GM12878 (cell line): ENCODE measurements around the gene ADAP1. TPM values are rescaled to one million over a fixed set of nuclear protein-coding genes. Genes with fewer than 3 reads are reported as not detected.

Experiments used
- ATAC-seq: fragments of 200-7000 bp; cut with Tn5 transposase; 3 replicates; pipeline ENCODE4 v1.9.1; 2020; ENCODE audit warnings: mild to moderate bottlenecking, moderate library complexity
- BruUV-seq: library from RNA; stranded (reverse); fragments of 400-500 nt; replicated peaks from 2 replicates; lab custom pipeline; 2021; lab: Mats Ljungman, UMichigan
- CTCF ChIA-PET: fragments of 300-600 bp; sonication (Branson Sonifier 250); formaldehyde crosslinking; extraction: SDS; loops from one replicate; lab custom pipeline; 2021; ENCODE audit warnings: inconsistent platforms; lab: Yijun Ruan, JAX
- POLR2A ChIA-PET: fragments of 350-600 bp; formaldehyde crosslinking; extraction: SDS; loops from one replicate; lab custom pipeline; 2021; ENCODE audit warnings: inconsistent platforms; lab: Charles Lee
- RAD21 ChIA-PET: fragments of 300-600 bp; sonication (Branson Sonifier 250); formaldehyde crosslinking; loops from one replicate; lab custom pipeline; 2023; ENCODE audit warnings: antibody characterized with exemption; ENCODE audit not compliant: unreplicated experiment; lab: Charles Lee
- SMC1A ChIA-PET: fragments of 300-600 bp; sonication (Branson Sonifier 250); formaldehyde crosslinking; loops from one replicate; lab custom pipeline; 2023; ENCODE audit not compliant: unreplicated experiment, uncharacterized antibody; lab: Charles Lee
- DNase-seq: peaks from one replicate; pipeline ENCODE4 v3.0.0-alpha.2; 2011; ENCODE audit warnings: low read depth, low spot score
- FAIRE-seq: peaks from 3 replicates; lab custom pipeline; 2011; peaks lifted over from hg19 to GRCh38; lab: Jason Lieb, UNC
- H2AFZ ChIP-seq: 2 replicates; pipeline ENCODE4 v1.6.0; 2011; ENCODE audit warnings: low read depth, low read length, control low read depth; ENCODE audit not compliant: control insufficient read depth
- H3K27ac ChIP-seq: 2 replicates; pipeline ENCODE4 v1.5.1; 2011; ENCODE audit warnings: control low read depth; ENCODE audit not compliant: control insufficient read depth, insufficient read depth
- H3K27me3 ChIP-seq, 2 experiments: replicated peaks in 1 of 2; 2 replicates each; pipeline versions ENCODE4 v1.6.0 to v1.6.1; 2011; ENCODE audit warnings: low read length in 1 of 2; ENCODE audit not compliant: control insufficient read depth in 2 of 2, insufficient read depth in 2 of 2
- H3K36me3 ChIP-seq, 2 experiments: 2 replicates each; pipeline ENCODE4 v1.5.1; 2011; ENCODE audit warnings: low read length in 1 of 2; ENCODE audit not compliant: control insufficient read depth in 2 of 2, insufficient read depth in 2 of 2
- H3K4me1 ChIP-seq: 2 replicates; pipeline ENCODE4 v1.6.1; 2011; ENCODE audit warnings: mild to moderate bottlenecking, low read length, moderate library complexity, mixed read lengths; ENCODE audit not compliant: control insufficient read depth, insufficient read depth
- H3K4me2 ChIP-seq: 2 replicates; pipeline ENCODE4 v1.6.0; 2011; ENCODE audit warnings: control low read depth; ENCODE audit not compliant: control insufficient read depth, insufficient read depth
- H3K4me3 ChIP-seq: fragments of 200-600 bp; sonication (generic); 2 replicates; pipeline ENCODE4 v1.5.1; 2016
- H3K79me2 ChIP-seq: 2 replicates; pipeline ENCODE4 v1.6.0; 2011; ENCODE audit warnings: low read length; ENCODE audit not compliant: control insufficient read depth, insufficient read depth
- H3K9ac ChIP-seq: 2 replicates; pipeline ENCODE4 v1.8.0; 2011; ENCODE audit warnings: low read length, control low read depth, mixed read lengths; ENCODE audit not compliant: control insufficient read depth, insufficient read depth
- H3K9me3 ChIP-seq: replicated peaks from 3 replicates; pipeline ENCODE4 v1.5.1; 2011; ENCODE audit warnings: mild to moderate bottlenecking, low read length; ENCODE audit not compliant: control insufficient read depth, insufficient read depth
- H4K20me1 ChIP-seq: 2 replicates; pipeline ENCODE4 v1.6.0; 2011; ENCODE audit not compliant: control insufficient read depth, insufficient read depth
- BCL3 ChIP-seq: IDR thresholded peaks from 2 replicates; pipeline ENCODE4 v1.6.1; 2011; ENCODE audit warnings: borderline replicate concordance, low read depth, mild to moderate bottlenecking, moderate library complexity, low read length; ENCODE audit not compliant: insufficient read depth, poor library complexity, severe bottlenecking
- BHLHE40 ChIP-seq, 2 experiments: fragments of 450-650 bp in 1 of 2; IDR thresholded peaks; 2 replicates each; pipeline ENCODE4 v1.6.1; 2011 to 2017; ENCODE audit warnings: low read depth in 2 of 2, borderline replicate concordance in 1 of 2, improper control_type of control experiment in 1 of 2, low read length in 1 of 2, mild to moderate bottlenecking in 1 of 2
- CHD2 ChIP-seq: IDR thresholded peaks from 2 replicates; pipeline ENCODE4 v1.6.1; 2011; ENCODE audit warnings: low read depth, low read length, improper control_type of control experiment, borderline replicate concordance
- CREB1 ChIP-seq: IDR thresholded peaks from 2 replicates; pipeline ENCODE4 v1.6.1; 2012; ENCODE audit warnings: low read depth, mild to moderate bottlenecking, inconsistent platforms
- FOXK2 ChIP-seq: fragments of 450-650 bp; IDR thresholded peaks from 2 replicates; pipeline ENCODE4 v1.6.1; 2017; ENCODE audit warnings: mild to moderate bottlenecking, moderate library complexity
- HDAC2 ChIP-seq: fragments of 200-600 bp; sonication (generic); IDR thresholded peaks from 2 replicates; pipeline ENCODE4 v1.6.1; 2017
- IRF3 ChIP-seq: fragments of 450-650 bp; IDR thresholded peaks from 2 replicates; pipeline ENCODE4 v1.6.1; 2014; ENCODE audit warnings: mild to moderate bottlenecking
- IRF4 ChIP-seq: IDR thresholded peaks from 2 replicates; pipeline ENCODE4 v1.6.1; 2011; ENCODE audit warnings: low read depth, low read length
- MXI1 ChIP-seq: fragments of 150-350 bp; IDR thresholded peaks from 2 replicates; pipeline ENCODE4 v1.6.1; 2011; ENCODE audit warnings: low read depth, mild to moderate bottlenecking, inconsistent platforms, low read length, improper control_type of control experiment
- NFXL1 ChIP-seq: fragments of 450-650 bp; IDR thresholded peaks from 2 replicates; pipeline ENCODE4 v1.6.1; 2017; ENCODE audit warnings: antibody characterized with exemption, mild to moderate bottlenecking, borderline replicate concordance
- PAX5 ChIP-seq: IDR thresholded peaks from 2 replicates; pipeline ENCODE4 v1.6.1; 2011; ENCODE audit warnings: low read depth, low read length, borderline replicate concordance
- POLR2AphosphoS5 ChIP-seq: IDR thresholded peaks from 2 replicates; pipeline ENCODE4 v1.6.1; 2011; ENCODE audit warnings: mild to moderate bottlenecking, low read length, inconsistent platforms
- RCOR1 ChIP-seq: conservative IDR thresholded peaks from 2 replicates; pipeline ENCODE4 v1.6.1; 2012; ENCODE audit warnings: low read depth, low read length, improper control_type of control experiment
- RFX5 ChIP-seq: IDR thresholded peaks from 2 replicates; pipeline ENCODE4 v1.6.1; 2011; ENCODE audit warnings: low read depth, low read length, improper control_type of control experiment
- SIX5 ChIP-seq: IDR thresholded peaks from 2 replicates; pipeline ENCODE4 v1.6.1; 2011; ENCODE audit warnings: mild to moderate bottlenecking, low read depth, low read length, moderate library complexity; ENCODE audit not compliant: severe bottlenecking
- SRF ChIP-seq, 2 experiments: IDR thresholded peaks; 2 replicates each; pipeline ENCODE4 v1.6.1; 2011; ENCODE audit warnings: low read depth in 2 of 2, low read length in 2 of 2, mild to moderate bottlenecking in 1 of 2, moderate library complexity in 1 of 2
- STAT1 ChIP-seq: fragments of 450-650 bp; conservative IDR thresholded peaks from 2 replicates; pipeline ENCODE4 v1.6.1; 2014; ENCODE audit warnings: antibody characterized with exemption, mild to moderate bottlenecking
- TARDBP ChIP-seq: IDR thresholded peaks from 2 replicates; pipeline ENCODE4 v1.6.1; 2016; ENCODE audit warnings: borderline replicate concordance
- WGBS: methylation state at CpG from one replicate; pipeline ENCODE4 v1.1.6; 2016; ENCODE audit warnings: low lambda C conversion rate; ENCODE audit not compliant: insufficient replicate concordance, insufficient coverage; ENCODE audit errors: missing lambda C conversion rate; 5-methylcytosine and 5-hydroxymethylcytosine counted together
- in situ Hi-C: fragments of 300-500 bp; cut with MboI; formaldehyde crosslinking; loops from 9 replicates; pipeline ENCODE4 v1.14.3; 2018; ENCODE audit warnings: mixed read lengths
- intact Hi-C: fragments of 100-400 bp; cut with micrococcal nuclease; formaldehyde crosslinking; loops from one replicate; pipeline ENCODE4 v1.14.2; 2022; ENCODE audit not compliant: unreplicated experiment
- polyA plus RNA-seq, 11 experiments: library from polyadenylated mRNA; depleted of rRNA in 4 of 11; unstranded in 6 of 11; stranded (reverse) in 5 of 11; fragments of >200 nt; fragmentation: Nextera tagmentation in 4 of 11; fragmentation: Illumina TruSeq in 1 of 11; extraction: Ambion mirVana in 4 of 11; extraction: Trizol in 1 of 11; gene quantifications; 1 replicate in 1 of 11; 2 replicates in 10 of 11; pipeline versions ENCODE4 v1.2.1 to v1.2.3, GENCODE V29; 2011 to 2016; ENCODE audit warnings: inconsistent platforms in 2 of 11, missing spikeins in 2 of 11, low read depth in 1 of 11
- total RNA-seq, 4 experiments: library from RNA; depleted of rRNA in 3 of 4; stranded (reverse); fragments of >200 nt in 3 of 4; fragmentation: Illumina TruSeq in 1 of 4; extraction: Trizol in 1 of 4; gene quantifications; 2 replicates each; pipeline versions ENCODE4 v1.2.1 to v1.2.3, GENCODE V29; 2013 to 2021

Gene ADAP1
- total and polyA plus RNA-seq, 10 of the 15 experiments (the other 5 are each of a cell fraction or from before 2014, with no cell fraction given): 0.22 to 44.2 (median 22.0) TPM; not detected in 1

- no peak overlapping the region for H2AFZ ChIP-seq
- WGBS: 100% methylated on average over 6 of the region's 6 CpGs
- POLR2A ChIA-PET: no interaction called here
- SMC1A ChIA-PET: no interaction called here
- no peak overlapping the region for H3K27ac ChIP-seq
- H3K9me3 ChIP-seq: no peaks in the 10 kb centered on the region
- intact Hi-C loops: no loop called here
- in situ Hi-C loops: no loop called here
- FAIRE-seq (no peak), ATAC-seq (no peak), DNase-seq (no peak)
- H3K36me3 ChIP-seq: peaks cover 23 to 40% of the 10 kb centered on the region in 2 experiments
- H4K20me1 ChIP-seq: peaks cover 3% of the 10 kb centered on the region; the same call in 1 of the 2 replicates
- no peak overlapping the region for H3K9ac ChIP-seq
- H3K4me3 ChIP-seq: no peak overlapping the region
- CTCF ChIA-PET: no interaction called here
- no peak overlapping the region for H3K4me2 ChIP-seq
- no peaks in the 10 kb centered on the region; the same call in 1 of the 2 replicates for H3K4me1 ChIP-seq
- no peaks in the 10 kb centered on the region for H3K27me3 ChIP-seq
- RAD21 ChIA-PET: no interaction called here
- H3K79me2 ChIP-seq: peaks cover 42% of the 10 kb centered on the region
- BruUV-seq: no TSS peak
- TF ChIP-seq PAX5 (no peak), POLR2AphosphoS5 (no peak)
These were observed 16.3 kb upstream of the ADAP1 start for GRCh38 chr7:970744-971143.

GRCh38 chr7:969403-969802 is 14.9 kb upstream of the ADAP1 start:
- 89% methylated on average over 11 of the region's 11 CpGs for WGBS
- Histone ChIP-seq H3K36me3 (peaks cover 23 to 40% of the 10 kb centered on the region in 2 experiments), H3K27me3 (no peaks in the 10 kb centered on the region), H3K4me2 (no peak overlapping the region), H3K4me3 (no peak overlapping the region), H2AFZ (no peak overlapping the region), H3K9me3 (no peaks in the 10 kb centered on the region), H3K9ac (no peak overlapping the region), H3K4me1 (peaks cover 4% of the 10 kb centered on the region), H3K27ac (no peak overlapping the region), H3K79me2 (peaks cover 32% of the 10 kb centered on the region), H4K20me1 (peaks cover 3% of the 10 kb centered on the region; the same call in 1 of the 2 replicates)
- POLR2A ChIA-PET: no interaction called here
- FAIRE-seq (no peak), ATAC-seq (no peak), DNase-seq (no peak)
- RAD21 ChIA-PET: interaction anchor here (1.1 kb wide), 1 partner anchor 59 kb away, joined by 3 read pairs; no protein-coding TSS in a partner anchor
- CTCF ChIA-PET: no interaction called here
- BruUV-seq: no TSS peak
- in situ Hi-C loops: no loop called here
- intact Hi-C loops: no loop called here
- SMC1A ChIA-PET: no interaction called here
- TF ChIP-seq SRF (IDR thresholded peaks at IDR 0.05; ENCODE audit: low read depth in 2 of 2, low read length in 2 of 2): no peak
- no peak for TF ChIP-seq CREB1
- TF ChIP-seq TARDBP: no peak
- TF ChIP-seq BHLHE40 (IDR thresholded peaks at IDR 0.05; ENCODE audit: borderline replicate concordance in 1 of 2, low read depth in 2 of 2, low read length in 1 of 2): no peak
- no peak for TF ChIP-seq RCOR1
- no peak for TF ChIP-seq STAT1
- no peak for TF ChIP-seq IRF3
- no peak for TF ChIP-seq FOXK2
- TF ChIP-seq SIX5: no peak
- no peak for TF ChIP-seq BCL3
- TF ChIP-seq CHD2: no peak
- no peak for TF ChIP-seq HDAC2
- no peak for TF ChIP-seq MXI1
- no peak for TF ChIP-seq NFXL1
- no peak for TF ChIP-seq IRF4
- TF ChIP-seq RFX5: no peak
